Gastrocnemius medialis (tissue), 4 donors: ENCODE measurements around the gene PRSS1. TPM values are rescaled to one million over a fixed set of nuclear protein-coding genes. Genes with fewer than 3 reads are reported as not detected.

ENCODE experiments used
- ATAC-seq, 2 donors: fragments of 150-250 bp; one replicate each; pipeline ENCODE4 v1.9.1; 2016
- DNase-seq, 2 donors: peaks; one replicate each; pipeline ENCODE4 v3.0.0-alpha.2; 2019
- H3K27ac ChIP-seq, 4 donors: fragments of 200-600 bp; sonication (generic); 1 replicate in 1 of 4; 2 replicates in 3 of 4; pipeline ENCODE4 v1.5.1; 2016 to 2018; ENCODE audit warnings: mild to moderate bottlenecking in 2 of 4, moderate library complexity in 1 of 4
- H3K27me3 ChIP-seq, 3 donors: fragments of 200-600 bp; sonication (generic) in 2 of 3; 1 replicate in 1 of 3; 2 replicates in 2 of 3; pipeline versions ENCODE4 v1.5.1 to v1.6.0; 2016 to 2019; ENCODE audit warnings: mild to moderate bottlenecking in 1 of 3, moderate library complexity in 1 of 3
- H3K36me3 ChIP-seq, 2 donors: fragments of 200-600 bp; sonication (generic) in 1 of 2; one replicate each; pipeline ENCODE4 v1.5.1; 2017 to 2018
- H3K4me1 ChIP-seq, 2 donors: fragments of 200-600 bp; sonication (generic) in 1 of 2; one replicate each; pipeline ENCODE4 v1.5.1; 2016 to 2017; ENCODE audit warnings: mild to moderate bottlenecking in 2 of 2
- H3K4me3 ChIP-seq, 4 donors: fragments of 200-600 bp; sonication (generic) in 3 of 4; 1 replicate in 1 of 4; 2 replicates in 3 of 4; pipeline ENCODE4 v1.5.1; 2016 to 2019; ENCODE audit warnings: mild to moderate bottlenecking in 2 of 4
- H3K9me3 ChIP-seq, 3 donors: fragments of 200-600 bp; sonication (generic) in 2 of 3; 1 replicate in 1 of 3; 2 replicates in 2 of 3; pipeline ENCODE4 v1.5.1; 2016 to 2019
- POLR2A ChIP-seq, 2 donors: fragments of 450-650 bp; IDR thresholded peaks; one replicate each; pipeline ENCODE4 v1.6.1; 2017; ENCODE audit warnings: antibody characterized with exemption in 2 of 2, mild to moderate bottlenecking in 2 of 2, moderate library complexity in 2 of 2
- in situ Hi-C, 4 donors: fragments of 200-750 bp; cut with MboI; loops; one replicate each; pipeline versions ENCODE4 v1.15.0 to v1.8.0; 2017; ENCODE audit warnings: low sequenced_read_pairs in 4 of 4
- intact Hi-C: fragments of 100-400 bp; cut with DNase I; formaldehyde crosslinking; loops from one replicate; pipeline ENCODE4 v1.15.1; 2023; ENCODE audit warnings: low total_unique reads
- total RNA-seq, 4 donors: library from RNA; depleted of rRNA; stranded (reverse); fragments of >200 nt; gene quantifications; one replicate each; pipeline versions ENCODE4 v1.1.0 to v1.2.3, GENCODE V29; 2016
- TF ChIP-seq, protein P1 (sequence below), 5 experiments: fragments of 450-650 bp in 3 of 5; fragments of 200-600 bp in 2 of 5; sonication (generic) in 2 of 5; IDR thresholded peaks in 4 of 5; conservative IDR thresholded peaks in 1 of 5; 1 replicate in 4 of 5; 2 replicates in 1 of 5; pipeline ENCODE4 v1.5.1; 2016 to 2019; ENCODE audit warnings: antibody characterized with exemption in 5 of 5, mild to moderate bottlenecking in 3 of 5, moderate library complexity in 3 of 5

The PRSS1 gene
- total RNA-seq, 4 donors from 2014 or later = not detected

DNA sequence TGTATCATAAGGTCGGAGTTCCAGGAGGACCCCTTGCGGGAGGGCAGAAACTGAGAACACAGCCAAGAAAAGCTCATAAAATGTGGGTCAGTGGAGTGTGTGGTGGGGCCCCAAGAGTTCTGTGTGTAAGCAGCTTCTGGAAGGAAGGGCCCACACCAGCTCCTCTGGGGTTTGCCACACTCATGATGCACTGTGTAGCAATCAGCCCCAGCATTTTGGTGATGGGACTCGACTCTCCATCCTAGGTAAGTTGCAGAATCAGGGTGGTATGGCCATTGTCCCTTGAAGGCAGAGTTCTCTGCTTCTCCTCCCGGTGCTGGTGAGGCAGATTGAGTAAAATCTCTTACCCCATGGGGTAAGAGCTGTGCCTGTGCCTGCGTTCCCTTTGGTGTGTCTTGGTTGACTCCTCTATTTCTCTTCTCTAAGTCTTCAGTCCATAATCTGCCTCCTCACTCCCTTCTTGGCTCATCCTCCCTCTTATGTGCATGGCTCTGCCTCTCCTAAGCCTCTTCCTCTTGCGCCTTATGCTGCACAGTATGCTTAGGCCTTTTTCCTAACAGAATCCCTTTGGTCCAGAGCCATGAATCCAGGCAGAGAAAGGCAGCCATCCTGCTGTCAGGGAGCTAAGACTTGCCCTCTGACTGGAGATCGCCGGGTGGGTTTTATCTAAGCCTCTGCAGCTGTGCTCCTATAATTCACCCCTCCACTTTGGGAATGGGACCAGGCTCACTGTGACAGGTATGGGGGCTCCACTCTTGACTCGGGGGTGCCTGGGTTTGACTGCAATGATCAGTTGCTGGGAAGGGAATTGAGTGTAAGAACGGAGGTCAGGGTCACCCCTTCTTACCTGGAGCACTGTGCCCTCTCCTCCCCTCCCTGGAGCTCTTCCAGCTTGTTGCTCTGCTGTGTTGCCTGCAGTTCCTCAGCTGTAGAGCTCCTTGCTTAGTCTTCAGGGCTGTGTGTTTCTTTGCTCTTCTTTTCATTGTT, 39.3 kb downstream of the PRSS1 start:
- no peaks in the 10 kb centered on the region for H3K27me3 ChIP-seq
- H3K27ac ChIP-seq = peak overlapping the region in 3 of 4 donors; percentile 63 to 74 (median 67)
- TF ChIP-seq POLR2A (IDR thresholded peaks at IDR 0.05) = no peak
- TF ChIP-seq, protein P1, sequence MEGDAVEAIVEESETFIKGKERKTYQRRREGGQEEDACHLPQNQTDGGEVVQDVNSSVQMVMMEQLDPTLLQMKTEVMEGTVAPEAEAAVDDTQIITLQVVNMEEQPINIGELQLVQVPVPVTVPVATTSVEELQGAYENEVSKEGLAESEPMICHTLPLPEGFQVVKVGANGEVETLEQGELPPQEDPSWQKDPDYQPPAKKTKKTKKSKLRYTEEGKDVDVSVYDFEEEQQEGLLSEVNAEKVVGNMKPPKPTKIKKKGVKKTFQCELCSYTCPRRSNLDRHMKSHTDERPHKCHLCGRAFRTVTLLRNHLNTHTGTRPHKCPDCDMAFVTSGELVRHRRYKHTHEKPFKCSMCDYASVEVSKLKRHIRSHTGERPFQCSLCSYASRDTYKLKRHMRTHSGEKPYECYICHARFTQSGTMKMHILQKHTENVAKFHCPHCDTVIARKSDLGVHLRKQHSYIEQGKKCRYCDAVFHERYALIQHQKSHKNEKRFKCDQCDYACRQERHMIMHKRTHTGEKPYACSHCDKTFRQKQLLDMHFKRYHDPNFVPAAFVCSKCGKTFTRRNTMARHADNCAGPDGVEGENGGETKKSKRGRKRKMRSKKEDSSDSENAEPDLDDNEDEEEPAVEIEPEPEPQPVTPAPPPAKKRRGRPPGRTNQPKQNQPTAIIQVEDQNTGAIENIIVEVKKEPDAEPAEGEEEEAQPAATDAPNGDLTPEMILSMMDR (IDR thresholded peaks at IDR 0.05 in 4 of 5, conservative IDR thresholded peaks at IDR 0.05 in 1 of 5) = no peak
- intact Hi-C loops (no loop called here), in situ Hi-C loops (loop anchor here (10.0 to 25.0 kb wide), 4 partner anchors 151 to 254 kb away; no protein-coding TSS in a partner anchor)
- H3K9me3 ChIP-seq = no peaks in the 10 kb centered on the region
- no peak overlapping the region for H3K4me3 ChIP-seq
- DNase-seq (no peak), ATAC-seq (no peak)
- no peaks in the 10 kb centered on the region for H3K36me3 ChIP-seq
- no peaks in the 10 kb centered on the region for H3K4me1 ChIP-seq

DNA sequence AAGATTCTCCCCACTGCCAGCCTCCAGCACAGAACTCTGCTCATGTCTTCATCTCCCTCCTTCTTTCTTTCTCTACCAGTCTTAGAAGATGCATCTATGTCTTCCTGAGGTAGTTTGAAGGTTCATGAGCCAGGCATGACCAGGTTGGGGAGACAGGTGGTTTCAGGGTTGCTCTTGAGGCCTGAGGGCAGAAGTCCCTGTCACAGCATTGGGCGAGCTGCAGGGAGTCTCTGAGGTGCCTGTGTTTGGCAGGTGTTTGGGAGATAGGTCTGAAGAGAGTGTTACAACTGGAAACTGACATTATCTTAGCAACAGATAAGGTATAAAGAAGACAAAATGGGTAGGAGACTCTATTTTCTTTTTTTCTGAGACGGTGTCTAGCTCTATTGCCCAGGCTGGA, 40.2 kb downstream of the PRSS1 start:
- no peak for ATAC-seq
- no peaks in the 10 kb centered on the region for H3K4me1 ChIP-seq
- H3K36me3 ChIP-seq = no peaks in the 10 kb centered on the region
- H3K27ac ChIP-seq = no peak overlapping the region
- no peaks in the 10 kb centered on the region for H3K27me3 ChIP-seq
- H3K4me3 ChIP-seq = no peak overlapping the region
- DNase-seq = no peak
- no peak for TF ChIP-seq POLR2A (IDR thresholded peaks at IDR 0.05)
- TF ChIP-seq, protein P1 (IDR thresholded peaks at IDR 0.05 in 4 of 5, conservative IDR thresholded peaks at IDR 0.05 in 1 of 5) = no peak
- intact Hi-C loops = no loop called here
- no peaks in the 10 kb centered on the region for H3K9me3 ChIP-seq
- in situ Hi-C loops = loop anchor here (10.0 to 25.0 kb wide), 4 partner anchors 152 to 255 kb away; no protein-coding TSS in a partner anchor

DNA sequence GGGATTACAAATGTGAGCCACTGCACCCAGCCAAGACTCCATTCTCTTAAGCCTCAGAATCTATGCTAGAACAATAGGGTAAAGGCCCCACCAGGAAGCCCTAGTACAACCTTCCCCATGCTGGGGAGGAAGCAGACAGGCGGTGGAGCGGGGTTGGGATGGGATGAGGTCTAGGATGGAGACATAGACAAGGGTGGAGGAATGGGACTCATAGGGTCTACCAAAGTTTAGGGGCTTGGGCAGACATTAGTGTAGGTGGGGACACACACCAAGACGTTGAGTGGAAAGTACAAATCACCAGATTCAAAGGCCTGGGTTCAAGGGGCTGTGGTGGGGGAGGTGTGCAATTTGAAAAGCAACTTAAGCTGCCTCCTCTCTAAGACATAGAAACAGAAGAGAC, 40.8 kb downstream of the PRSS1 start:
- Histone ChIP-seq H3K4me3 (no peak overlapping the region), H3K36me3 (no peaks in the 10 kb centered on the region), H3K9me3 (no peaks in the 10 kb centered on the region), H3K27me3 (no peaks in the 10 kb centered on the region), H3K27ac (no peak overlapping the region), H3K4me1 (no peaks in the 10 kb centered on the region)
- intact Hi-C loops (no loop called here), in situ Hi-C loops (loop anchor here in 1 of 4 donors (25.0 kb wide), 1 partner anchor 153 kb away; no protein-coding TSS in a partner anchor)
- TF ChIP-seq POLR2A (IDR thresholded peaks at IDR 0.05) = no peak
- TF ChIP-seq, protein P1 (IDR thresholded peaks at IDR 0.05 in 4 of 5, conservative IDR thresholded peaks at IDR 0.05 in 1 of 5) = no peak
- ATAC-seq = no peak
- no peak for DNase-seq

DNA sequence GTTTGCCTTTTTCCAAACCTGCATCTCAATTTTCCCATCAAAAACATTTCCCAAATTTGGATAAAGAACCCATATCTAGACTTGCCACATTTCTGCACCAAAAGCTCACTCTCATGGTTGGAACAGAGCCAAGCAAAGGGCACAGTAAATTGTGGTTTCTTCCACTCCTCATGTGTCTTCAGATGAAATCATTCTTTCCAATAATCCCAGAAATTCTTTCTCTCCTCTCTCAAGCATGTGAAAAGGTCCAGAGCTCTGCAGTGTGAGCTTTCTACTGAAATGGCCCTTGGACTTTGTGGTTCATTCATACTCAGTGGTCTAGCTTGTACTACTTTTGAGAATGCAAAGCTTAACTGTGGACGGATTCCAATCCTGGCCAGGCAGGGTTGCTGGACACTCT, 41.3 kb downstream of the PRSS1 start:
- H3K4me3 ChIP-seq = no peak overlapping the region
- in situ Hi-C loops (loop anchor here in 1 of 4 donors (25.0 kb wide), 1 partner anchor 153 kb away; no protein-coding TSS in a partner anchor), intact Hi-C loops (no loop called here)
- H3K27ac ChIP-seq = no peak overlapping the region
- no peaks in the 10 kb centered on the region for H3K4me1 ChIP-seq
- DNase-seq (no peak), ATAC-seq (no peak)
- TF ChIP-seq POLR2A (IDR thresholded peaks at IDR 0.05) = no peak
- TF ChIP-seq, protein P1 (IDR thresholded peaks at IDR 0.05 in 4 of 5, conservative IDR thresholded peaks at IDR 0.05 in 1 of 5) = no peak
- H3K36me3 ChIP-seq = no peaks in the 10 kb centered on the region
- H3K27me3 ChIP-seq = peaks cover 0 to 4% (median 0%) of the 10 kb centered on the region in 3 donors
- no peaks in the 10 kb centered on the region for H3K9me3 ChIP-seq
